H9 (cell line): ENCODE measurements around the gene MYD88. TPM values are rescaled to one million over a fixed set of nuclear protein-coding genes. Genes with fewer than 3 reads are reported as not detected.
"Not testable (repeated sequence)": the region's sequence is repeated elsewhere in the genome, so short reads cannot be mapped to it uniquely, and the experiment has no call there.

Source experiments
- DNase-seq: peaks from one replicate; pipeline ENCODE4 v3.0.0-alpha.2; 2017
- H2AFZ ChIP-seq: one replicate; pipeline ENCODE4 v1.6.1; 2013; ENCODE audit warnings: mild to moderate bottlenecking, low read length, control low read depth, moderate library complexity
- H2AK5ac ChIP-seq: 2 replicates; pipeline ENCODE4 v1.6.1; 2013; ENCODE audit warnings: low read length, control low read depth, mixed read lengths; ENCODE audit not compliant: insufficient read length
- H2BK120ac ChIP-seq: one replicate; pipeline ENCODE4 v1.6.1; 2013; ENCODE audit warnings: low read depth, mild to moderate bottlenecking, low read length, control low read depth, inconsistent platforms; ENCODE audit not compliant: poor library complexity, severe bottlenecking
- H2BK12ac ChIP-seq: 2 replicates; pipeline ENCODE4 v1.6.1; 2013; ENCODE audit warnings: low read length, control low read depth, mixed read lengths, low read depth; ENCODE audit not compliant: insufficient read length
- H2BK15ac ChIP-seq: 2 replicates; pipeline ENCODE4 v1.6.1; 2013; ENCODE audit warnings: low read depth, low read length, control low read depth
- H2BK20ac ChIP-seq: one replicate; pipeline ENCODE4 v1.6.1; 2013; ENCODE audit warnings: low read depth, mild to moderate bottlenecking, low read length, control low read depth, inconsistent platforms; ENCODE audit not compliant: poor library complexity, severe bottlenecking
- H2BK5ac ChIP-seq: 2 replicates; pipeline ENCODE4 v1.6.1; 2013; ENCODE audit warnings: low read length, control low read depth, mixed read lengths; ENCODE audit not compliant: insufficient read length
- H3K14ac ChIP-seq: 2 replicates; pipeline ENCODE4 v1.6.1; 2013; ENCODE audit warnings: low read length, control low read depth; ENCODE audit not compliant: insufficient read depth
- H3K18ac ChIP-seq: 2 replicates; pipeline ENCODE4 v1.6.1; 2013; ENCODE audit warnings: low read depth, mild to moderate bottlenecking, mixed read lengths, low read length, control low read depth; ENCODE audit not compliant: insufficient read length
- H3K23ac ChIP-seq: 2 replicates; pipeline ENCODE4 v1.6.1; 2013; ENCODE audit warnings: low read length, control low read depth, mixed read lengths, low read depth; ENCODE audit not compliant: insufficient read length
- H3K23me2 ChIP-seq: 2 replicates; pipeline ENCODE4 v1.6.1; 2013; ENCODE audit warnings: low read depth, mild to moderate bottlenecking, mixed read lengths, low read length, control low read depth; ENCODE audit not compliant: insufficient read length, poor library complexity, severe bottlenecking
- H3K27ac ChIP-seq: 2 replicates; pipeline ENCODE4 v1.5.1; 2013; ENCODE audit warnings: low read length, control low read depth, mixed read lengths, low read depth; ENCODE audit not compliant: insufficient read length
- H3K27me3 ChIP-seq: 2 replicates; pipeline ENCODE4 v1.6.1; 2013; ENCODE audit warnings: low read length, control low read depth, inconsistent platforms; ENCODE audit not compliant: insufficient read depth
- H3K4ac ChIP-seq: 2 replicates; pipeline ENCODE4 v1.6.1; 2013; ENCODE audit warnings: low read depth, mild to moderate bottlenecking, control low read depth, inconsistent platforms, low read length, moderate library complexity
- H3K4me1 ChIP-seq: 2 replicates; pipeline ENCODE4 v1.6.1; 2013; ENCODE audit warnings: low read length, control low read depth, inconsistent platforms; ENCODE audit not compliant: insufficient read depth
- H3K4me2 ChIP-seq: 2 replicates; pipeline ENCODE4 v1.6.1; 2013; ENCODE audit warnings: low read length, control low read depth, mixed read lengths; ENCODE audit not compliant: insufficient read length, insufficient read depth
- H3K56ac ChIP-seq: 2 replicates; pipeline ENCODE4 v1.6.1; 2013; ENCODE audit warnings: low read depth, mild to moderate bottlenecking, mixed read lengths, low read length, control low read depth; ENCODE audit not compliant: insufficient read length
- H3K79me1 ChIP-seq: 2 replicates; pipeline ENCODE4 v1.6.1; 2013; ENCODE audit warnings: low read depth, mild to moderate bottlenecking, moderate library complexity, low read length, control low read depth, inconsistent platforms; ENCODE audit not compliant: insufficient read depth, poor library complexity, severe bottlenecking
- H3K79me2 ChIP-seq: 2 replicates; pipeline ENCODE4 v1.6.1; 2013; ENCODE audit warnings: low read length, control low read depth, inconsistent platforms; ENCODE audit not compliant: insufficient read depth
- H3K9ac ChIP-seq: 2 replicates; pipeline ENCODE4 v1.6.1; 2013; ENCODE audit warnings: low read length, control low read depth, mixed read lengths; ENCODE audit not compliant: insufficient read length; ENCODE audit errors: extremely low read depth
- H3K9me3 ChIP-seq: one replicate; pipeline ENCODE4 v1.6.1; 2013; ENCODE audit warnings: low read depth, low read length, inconsistent platforms; ENCODE audit not compliant: control insufficient read depth
- H3T11ph ChIP-seq: one replicate; pipeline ENCODE4 v1.6.1; 2013; ENCODE audit warnings: mild to moderate bottlenecking, low read length, control low read depth, inconsistent platforms
- H4K20me1 ChIP-seq: one replicate; pipeline ENCODE4 v1.6.1; 2013; ENCODE audit not compliant: control insufficient read depth, insufficient read length, insufficient read depth
- H4K5ac ChIP-seq: 2 replicates; pipeline ENCODE4 v1.6.1; 2013; ENCODE audit warnings: low read depth, mild to moderate bottlenecking, mixed read lengths, low read length, control low read depth; ENCODE audit not compliant: insufficient read length
- H4K8ac ChIP-seq: replicated peaks from 2 replicates; pipeline ENCODE4 v1.6.1; 2013; ENCODE audit warnings: low read length, control low read depth, mixed read lengths, low read depth; ENCODE audit not compliant: insufficient read length
- H4K91ac ChIP-seq: 2 replicates; pipeline ENCODE4 v1.6.1; 2013; ENCODE audit warnings: low read depth, mild to moderate bottlenecking, moderate library complexity, mixed read lengths, low read length, control low read depth; ENCODE audit not compliant: insufficient read length
- H3K27ac Mint-ChIP-seq, 3 experiments: 2 replicates in 2 of 3; 3 replicates in 1 of 3; pipeline ENCODE4 v1.8.0; 2020 to 2021; ENCODE audit warnings: mixed read lengths in 3 of 3, mild to moderate bottlenecking in 1 of 3, moderate library complexity in 1 of 3
- H3K27me3 Mint-ChIP-seq: 2 replicates; pipeline ENCODE4 v1.8.0; 2021; ENCODE audit warnings: low read depth, mild to moderate bottlenecking, moderate library complexity, mixed read lengths
- H3K36me3 Mint-ChIP-seq, 3 experiments: 2 replicates in 2 of 3; 3 replicates in 1 of 3; pipeline ENCODE4 v1.8.0; 2020 to 2021; ENCODE audit warnings: low read depth in 3 of 3, mixed read lengths in 3 of 3; ENCODE audit not compliant: insufficient read depth in 1 of 3
- H3K4me1 Mint-ChIP-seq, 2 experiments: 2 replicates each; pipeline ENCODE4 v1.8.0; 2020; ENCODE audit warnings: mixed read lengths in 2 of 2
- H3K4me3 Mint-ChIP-seq, 2 experiments: 2 replicates in 1 of 2; 3 replicates in 1 of 2; pipeline ENCODE4 v1.8.0; 2020 to 2021; ENCODE audit warnings: mild to moderate bottlenecking in 2 of 2, mixed read lengths in 2 of 2, moderate library complexity in 1 of 2
- H3K9me3 Mint-ChIP-seq, 2 experiments: 2 replicates in 1 of 2; 3 replicates in 1 of 2; pipeline ENCODE4 v1.8.0; 2020; ENCODE audit warnings: mild to moderate bottlenecking in 2 of 2, mixed read lengths in 2 of 2, moderate library complexity in 1 of 2
- WGBS: extraction: QIAGEN DNeasy Blood & Tissue Kit; methylation state at CpG from one replicate; pipeline ENCODE4 v1.1.7; 2013; ENCODE audit warnings: missing lambda C conversion rate, low lambda C conversion rate, mixed read lengths; ENCODE audit not compliant: insufficient read length; ENCODE audit errors: extremely low coverage; 5-methylcytosine and 5-hydroxymethylcytosine counted together
- total RNA-seq: library from RNA; stranded (reverse); gene quantifications from 2 replicates; pipeline ENCODE4 v1.2.1, GENCODE V29; 2021
- TF ChIP-seq, protein P1 (sequence below): fragments of 200-600 bp; sonication (generic); conservative IDR thresholded peaks from 3 replicates; pipeline ENCODE4 v1.8.0; 2021; ENCODE audit warnings: antibody characterized with exemption, mild to moderate bottlenecking

Gene MYD88
- total RNA-seq, 1 experiment from 2014 or later, result 33.4 TPM

- no peaks in the 10 kb centered on the region for H3K9me3 ChIP-seq
- no peak overlapping the region for H3K23ac ChIP-seq
- peaks cover 12% of the 10 kb centered on the region for H3K23me2 ChIP-seq
- H3K79me1 ChIP-seq, result no peaks in the 10 kb centered on the region
- H2BK15ac ChIP-seq, result no peak overlapping the region
- H4K20me1 ChIP-seq, result no peaks in the 10 kb centered on the region
- no peak overlapping the region for H2BK120ac ChIP-seq
- H4K91ac ChIP-seq, result no peak overlapping the region
- H3K14ac ChIP-seq, result no peak overlapping the region
- no peaks in the 10 kb centered on the region for H3K27me3 ChIP-seq
- Mint-ChIP-seq H3K4me3 (no peak overlapping the region), H3K9me3 (no peaks in the 10 kb centered on the region; a peak in 1 of 5 replicates), H3K4me1 (peaks cover 26 to 27% of the 10 kb centered on the region in 2 experiments), H3K36me3 (peaks cover 33 to 56% (median 33%) of the 10 kb centered on the region in 3 experiments), H3K27me3 (no peaks in the 10 kb centered on the region), H3K27ac (no peak overlapping the region)
- no peak overlapping the region for H4K5ac ChIP-seq
- H2BK20ac ChIP-seq, result no peak overlapping the region
- no peak overlapping the region for H2AFZ ChIP-seq
- H2AK5ac ChIP-seq, result no peak overlapping the region
- H2BK12ac ChIP-seq, result no peak overlapping the region
- H3K79me2 ChIP-seq, result no peaks in the 10 kb centered on the region
- WGBS, result no CpG with 5 or more reads among the region's 10 CpGs
- no peak overlapping the region for H3K9ac ChIP-seq
- no peak overlapping the region for H3K56ac ChIP-seq
- DNase-seq, result no peak
- H2BK5ac ChIP-seq, result no peak overlapping the region
- no peak overlapping the region for H3K4me2 ChIP-seq
- no peak overlapping the region for H3K18ac ChIP-seq
- peaks cover 4% of the 10 kb centered on the region; the same call in 1 of the 2 replicates for H3K4me1 ChIP-seq
- H3K4ac ChIP-seq, result no peak overlapping the region
- TF ChIP-seq, protein P1, sequence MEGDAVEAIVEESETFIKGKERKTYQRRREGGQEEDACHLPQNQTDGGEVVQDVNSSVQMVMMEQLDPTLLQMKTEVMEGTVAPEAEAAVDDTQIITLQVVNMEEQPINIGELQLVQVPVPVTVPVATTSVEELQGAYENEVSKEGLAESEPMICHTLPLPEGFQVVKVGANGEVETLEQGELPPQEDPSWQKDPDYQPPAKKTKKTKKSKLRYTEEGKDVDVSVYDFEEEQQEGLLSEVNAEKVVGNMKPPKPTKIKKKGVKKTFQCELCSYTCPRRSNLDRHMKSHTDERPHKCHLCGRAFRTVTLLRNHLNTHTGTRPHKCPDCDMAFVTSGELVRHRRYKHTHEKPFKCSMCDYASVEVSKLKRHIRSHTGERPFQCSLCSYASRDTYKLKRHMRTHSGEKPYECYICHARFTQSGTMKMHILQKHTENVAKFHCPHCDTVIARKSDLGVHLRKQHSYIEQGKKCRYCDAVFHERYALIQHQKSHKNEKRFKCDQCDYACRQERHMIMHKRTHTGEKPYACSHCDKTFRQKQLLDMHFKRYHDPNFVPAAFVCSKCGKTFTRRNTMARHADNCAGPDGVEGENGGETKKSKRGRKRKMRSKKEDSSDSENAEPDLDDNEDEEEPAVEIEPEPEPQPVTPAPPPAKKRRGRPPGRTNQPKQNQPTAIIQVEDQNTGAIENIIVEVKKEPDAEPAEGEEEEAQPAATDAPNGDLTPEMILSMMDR, result no peak
- H4K8ac ChIP-seq, result no peak overlapping the region
- H3T11ph ChIP-seq, result no peak overlapping the region
- no peak overlapping the region for H3K27ac ChIP-seq
These were observed 4.7 kb upstream of the MYD88 start for GRCh38 chr3:38133557-38134405.

DNA sequence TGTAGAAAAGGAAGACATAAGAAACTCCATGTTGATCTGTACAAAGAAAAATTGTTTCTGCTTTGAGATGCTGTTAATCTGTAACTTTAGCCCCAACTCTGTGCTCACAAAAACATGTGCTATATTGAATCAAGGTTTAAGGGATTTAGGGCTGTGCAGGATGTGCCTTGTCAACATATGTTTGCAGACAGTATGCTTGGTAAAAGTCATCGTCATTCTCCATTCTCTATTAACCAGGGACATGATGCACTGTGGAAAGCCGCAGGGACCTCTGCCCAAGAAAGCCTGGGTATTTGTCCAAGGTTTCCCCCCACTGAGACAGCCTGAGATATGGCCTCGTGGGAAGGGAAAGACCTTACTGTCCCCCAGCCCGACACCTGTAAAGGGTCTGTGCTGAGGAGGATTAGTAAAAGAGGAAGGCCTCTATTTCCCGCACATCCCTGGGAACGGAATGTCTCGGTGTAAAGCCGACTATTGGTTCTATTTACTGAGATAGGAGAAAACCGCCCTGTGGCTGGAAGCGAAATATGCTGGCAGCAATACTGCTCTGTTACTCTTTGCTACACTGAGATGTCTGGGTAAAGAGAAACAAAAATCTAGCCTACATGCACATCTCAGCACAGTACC is 3.8 kb upstream of the MYD88 start:
- H3K56ac ChIP-seq, H2AFZ ChIP-seq, H3K4me2 ChIP-seq, H2AK5ac ChIP-seq, H4K20me1 ChIP-seq, H3K4ac ChIP-seq, DNase-seq, H3K79me2 ChIP-seq, H3K23ac ChIP-seq, H2BK120ac ChIP-seq, H4K91ac ChIP-seq, H3K9me3 Mint-ChIP-seq, H3K27ac Mint-ChIP-seq, H3K27me3 ChIP-seq, H3K4me1 ChIP-seq, H3T11ph ChIP-seq, H3K79me1 ChIP-seq, H2BK15ac ChIP-seq, H4K5ac ChIP-seq, H3K18ac ChIP-seq, H3K14ac ChIP-seq, H3K27me3 Mint-ChIP-seq, H3K27ac ChIP-seq, H2BK12ac ChIP-seq, H4K8ac ChIP-seq, H3K9me3 ChIP-seq, H2BK20ac ChIP-seq, H2BK5ac ChIP-seq, H3K9ac ChIP-seq: not testable (repeated sequence)
- Mint-ChIP-seq H3K36me3 (peaks cover 26 to 50% (median 27%) of the 10 kb centered on the region in 3 experiments), H3K4me1 (peaks cover 32 to 33% of the 10 kb centered on the region in 2 experiments), H3K4me3 (peak overlapping the region; percentile 91 to 92; a peak in 2 of 5 replicates)
- no CpG with 5 or more reads among the region's 10 CpGs for WGBS
- H3K23me2 ChIP-seq, result peaks cover 18% of the 10 kb centered on the region
